ENCODE measurements around the gene KRT37. TPM values are rescaled to one million over a fixed set of nuclear protein-coding genes. Genes with fewer than 3 reads are reported as not detected.

KRT37 gene
- not detected for total RNA-seq
- not detected for polyA plus RNA-seq
- total RNA-seq: 0 reads per million in 6 experiments

DNA sequence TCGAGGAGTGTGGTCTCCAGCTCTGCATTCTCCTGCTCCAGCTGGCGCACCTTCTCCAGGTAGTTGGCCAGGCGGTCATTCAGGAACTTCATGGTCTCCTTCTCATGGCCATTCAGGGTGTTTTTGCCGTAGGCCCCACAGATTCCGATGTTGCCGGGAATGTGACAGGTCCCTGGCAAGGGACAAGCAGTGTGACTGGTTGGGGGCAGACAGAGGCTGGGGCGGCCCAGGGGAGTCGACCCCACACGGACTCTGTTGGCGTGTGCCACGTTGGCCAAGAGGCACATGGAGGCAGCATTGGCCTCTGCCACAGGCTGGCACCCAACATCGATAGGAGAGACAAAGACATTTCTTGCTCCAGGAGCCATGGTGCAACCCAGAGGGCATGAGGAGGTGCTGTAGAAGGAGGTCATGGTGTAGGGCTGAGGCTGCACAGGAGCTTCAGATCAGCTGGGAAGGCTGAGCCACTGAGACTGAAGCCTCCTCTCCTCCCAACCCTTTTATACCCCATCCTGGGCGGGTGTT, at the start of gene KRT37:
Gene KRT37, minus strand, starts transcription at position 475 of the 525 bp plus-strand sequence. Its CDS starts 62 bp downstream, at position 413.
- no peak within 1 kb of the TSS for H3K4me3 Mint-ChIP-seq
- H3K36me3 Mint-ChIP-seq: no peaks in the 10 kb centered on the region
- POLR2A ChIA-PET: no interaction called here

GRCh38 chr17:41468346-41468745, 44.0 kb upstream of the KRT37 start:
- DNase-seq (no peak), ATAC-seq (no peak)
- POLR2A ChIA-PET: no interaction called here
- Mint-ChIP-seq H3K36me3 (peaks cover 0 to 15% (median 0%) of the 10 kb centered on the region in 3 donors), H3K4me3 (no peak overlapping the region), H3K9me3 (peaks cover 0 to 22% (median 3%) of the 10 kb centered on the region in 9 donors), H3K4me1 (no peaks in the 10 kb centered on the region), H3K27me3 (peaks cover 0 to 6% (median 0%) of the 10 kb centered on the region in 5 donors), H3K27ac (no peak overlapping the region)

More for the DNA sequence above, at the start of gene KRT37:
- ATAC-seq: no peak
- no peak for DNase-seq
- H3K27ac Mint-ChIP-seq: peak within 1 kb of the TSS in 1 of 10 donors; percentile 67
- H3K9me3 Mint-ChIP-seq: no peaks in the 10 kb centered on the region
- H3K27me3 Mint-ChIP-seq: peaks cover 0 to 4% (median 0%) of the 10 kb centered on the region in 5 donors
- H3K4me1 Mint-ChIP-seq: peaks cover 3 to 16% (median 15%) of the 10 kb centered on the region in 4 donors

GRCh38 chr17:41467561-41467960, 43.2 kb upstream of the KRT37 start:
- POLR2A ChIA-PET: no interaction called here
- DNase-seq (no peak), ATAC-seq (no peak)
- Mint-ChIP-seq H3K4me3 (no peak overlapping the region), H3K27ac (no peak overlapping the region), H3K27me3 (peaks cover 0 to 6% (median 0%) of the 10 kb centered on the region in 5 donors), H3K4me1 (no peaks in the 10 kb centered on the region), H3K9me3 (peaks cover 0 to 17% (median 3%) of the 10 kb centered on the region in 9 donors), H3K36me3 (peaks cover 0 to 15% (median 0%) of the 10 kb centered on the region in 3 donors)

GRCh38 chr17:41466988-41467387, 42.6 kb upstream of the KRT37 start, which contains the start of gene KRT32:
Gene KRT32 (minus strand): TSS chr17:41467386. CDS start chr17:41467325, 61 bp downstream.
- H3K36me3 Mint-ChIP-seq: peaks cover 0 to 15% (median 0%) of the 10 kb centered on the region in 3 donors
- peaks cover 0 to 17% (median 3%) of the 10 kb centered on the region in 9 donors for H3K9me3 Mint-ChIP-seq
- H3K4me3 Mint-ChIP-seq: no peak within 1 kb of the TSS
- POLR2A ChIA-PET: no interaction called here
- H3K4me1 Mint-ChIP-seq: no peaks in the 10 kb centered on the region
- DNase-seq: no peak
- no peak for ATAC-seq
- H3K27ac Mint-ChIP-seq: no peak within 1 kb of the TSS
- H3K27me3 Mint-ChIP-seq: peaks cover 0 to 9% (median 0%) of the 10 kb centered on the region in 5 donors

DNA sequence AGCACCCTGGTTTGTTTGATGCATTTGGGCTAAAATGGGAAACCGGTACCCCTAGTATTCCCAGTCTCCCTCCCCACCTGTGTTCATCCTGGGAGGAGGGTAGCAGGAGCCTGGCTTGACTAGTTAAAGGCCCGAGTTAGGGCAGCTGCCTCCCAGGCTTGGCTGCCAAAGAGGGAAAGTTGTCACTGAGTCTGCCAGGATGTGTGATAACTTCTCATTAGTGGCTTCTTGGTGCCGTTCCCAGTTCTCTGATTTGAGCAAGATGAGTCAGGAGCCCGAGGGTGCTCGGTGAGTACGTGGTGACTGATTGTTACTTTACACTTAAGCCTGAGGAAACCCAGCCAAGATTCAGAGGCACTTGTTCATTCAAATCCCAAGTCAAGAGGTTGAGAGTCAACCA, 40.3 kb upstream of the KRT37 start:
- Mint-ChIP-seq H3K27me3 (peaks cover 0 to 12% (median 3%) of the 10 kb centered on the region in 5 donors), H3K4me1 (peaks cover 0 to 3% (median 0%) of the 10 kb centered on the region in 4 donors), H3K36me3 (peaks cover 0 to 8% (median 0%) of the 10 kb centered on the region in 3 donors), H3K9me3 (peaks cover 0 to 12% (median 3%) of the 10 kb centered on the region in 9 donors), H3K4me3 (no peak overlapping the region), H3K27ac (peak overlapping the region in 4 of 10 donors; percentile 13 to 89 (median 42))
- no peak for ATAC-seq
- no peak for DNase-seq
- POLR2A ChIA-PET: no interaction called here

GRCh38 chr17:41464173-41464572, 39.8 kb upstream of the KRT37 start:
- POLR2A ChIA-PET: no interaction called here
- peaks cover 0 to 8% (median 0%) of the 10 kb centered on the region in 3 donors for H3K36me3 Mint-ChIP-seq
- ATAC-seq (no peak), DNase-seq (no peak)
- H3K9me3 Mint-ChIP-seq: peaks cover 0 to 12% (median 3%) of the 10 kb centered on the region in 9 donors
- H3K4me3 Mint-ChIP-seq: no peak overlapping the region
- H3K27ac Mint-ChIP-seq: peak overlapping the region in 1 of 10 donors; percentile 43
- peaks cover 0 to 12% (median 3%) of the 10 kb centered on the region in 5 donors for H3K27me3 Mint-ChIP-seq
- peaks cover 0 to 3% (median 0%) of the 10 kb centered on the region in 4 donors for H3K4me1 Mint-ChIP-seq

- no peak overlapping the region for H3K4me3 Mint-ChIP-seq
Observed at GRCh38 chr17:41463746-41464145, 39.4 kb upstream of the KRT37 start.

GRCh38 chr17:41462705-41463104, 38.3 kb upstream of the KRT37 start:
- no peak for DNase-seq
- ATAC-seq: no peak
- peaks cover 0 to 2% (median 0%) of the 10 kb centered on the region in 3 donors for H3K36me3 Mint-ChIP-seq
- peak overlapping the region in 1 of 10 donors; percentile 23 for H3K27ac Mint-ChIP-seq
- peaks cover 0 to 12% (median 3%) of the 10 kb centered on the region in 5 donors for H3K27me3 Mint-ChIP-seq
- H3K9me3 Mint-ChIP-seq: peaks cover 0 to 1% (median 0%) of the 10 kb centered on the region in 9 donors
- H3K4me3 Mint-ChIP-seq: no peak overlapping the region
- peaks cover 0 to 3% (median 0%) of the 10 kb centered on the region in 4 donors for H3K4me1 Mint-ChIP-seq
- POLR2A ChIA-PET: no interaction called here

More at GRCh38 chr17:41463746-41464145, 39.4 kb upstream of the KRT37 start:
- H3K9me3 Mint-ChIP-seq: peaks cover 0 to 12% (median 3%) of the 10 kb centered on the region in 9 donors
- peaks cover 0 to 12% (median 3%) of the 10 kb centered on the region in 5 donors for H3K27me3 Mint-ChIP-seq
- POLR2A ChIA-PET: no interaction called here
- H3K4me1 Mint-ChIP-seq: peaks cover 0 to 3% (median 0%) of the 10 kb centered on the region in 4 donors
- H3K36me3 Mint-ChIP-seq: peaks cover 0 to 8% (median 0%) of the 10 kb centered on the region in 3 donors
- peak overlapping the region in 1 of 10 donors; percentile 44 for H3K27ac Mint-ChIP-seq
- ATAC-seq (no peak), DNase-seq (no peak)

DNA sequence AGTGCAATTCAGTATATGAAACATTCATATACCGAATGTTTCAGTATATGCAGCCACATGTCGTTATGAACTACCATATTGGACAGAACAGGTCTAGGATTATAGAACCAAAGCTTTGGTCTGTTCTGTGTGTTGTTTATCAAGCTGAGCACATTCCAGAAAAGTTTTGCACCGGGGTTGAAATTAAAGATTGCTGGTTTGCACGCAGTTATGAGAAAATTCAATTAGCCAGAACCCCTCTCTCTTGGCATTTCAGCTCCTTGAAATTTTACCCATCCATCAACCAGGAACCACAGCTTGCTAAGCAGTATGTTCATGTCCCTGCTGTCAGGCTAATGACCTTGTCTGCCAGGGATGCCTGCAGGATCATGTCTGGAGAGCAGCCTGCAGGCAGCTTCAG, 33.3 kb upstream of the KRT37 start:
- POLR2A ChIA-PET: no interaction called here
- DNase-seq (no peak), ATAC-seq (no peak)
- no peak overlapping the region for H3K4me3 Mint-ChIP-seq
- peaks cover 0 to 10% (median 4%) of the 10 kb centered on the region in 5 donors for H3K27me3 Mint-ChIP-seq
- no peak overlapping the region for H3K27ac Mint-ChIP-seq
- no peaks in the 10 kb centered on the region for H3K36me3 Mint-ChIP-seq
- H3K9me3 Mint-ChIP-seq: no peaks in the 10 kb centered on the region
- H3K4me1 Mint-ChIP-seq: peaks cover 0 to 3% (median 0%) of the 10 kb centered on the region in 4 donors

- peaks cover 0 to 6% (median 1%) of the 10 kb centered on the region in 5 donors for H3K27me3 Mint-ChIP-seq
- no peak for DNase-seq
- no peaks in the 10 kb centered on the region for H3K9me3 Mint-ChIP-seq
- no peak overlapping the region for H3K4me3 Mint-ChIP-seq
- H3K27ac Mint-ChIP-seq: no peak overlapping the region
- peaks cover 0 to 3% (median 0%) of the 10 kb centered on the region in 4 donors for H3K4me1 Mint-ChIP-seq
- H3K36me3 Mint-ChIP-seq: no peaks in the 10 kb centered on the region
- no peak for ATAC-seq
- POLR2A ChIA-PET: no interaction called here
Observed at GRCh38 chr17:41456204-41456603, 31.8 kb upstream of the KRT37 start.

DNA sequence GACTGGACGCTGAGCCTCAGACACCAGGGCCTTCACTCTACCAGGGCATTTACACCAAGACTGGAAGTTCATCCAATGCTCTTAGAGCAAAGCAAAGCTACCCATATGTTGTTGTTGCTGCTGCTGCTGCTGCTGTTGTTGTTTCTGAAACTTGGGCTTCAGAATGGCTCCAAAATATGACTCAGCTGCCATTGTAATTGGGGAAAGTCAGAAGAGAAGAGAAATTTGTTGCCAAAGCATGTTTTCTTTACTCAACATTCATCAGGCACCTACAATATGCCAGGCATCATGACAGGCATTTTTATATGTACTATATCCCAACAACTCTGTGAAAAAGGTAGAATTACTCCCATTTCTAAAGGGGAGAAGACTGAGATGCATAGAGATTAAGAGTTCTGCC, 30.9 kb upstream of the KRT37 start:
- Mint-ChIP-seq H3K9me3 (no peaks in the 10 kb centered on the region), H3K36me3 (no peaks in the 10 kb centered on the region), H3K27me3 (peaks cover 1 to 6% (median 4%) of the 10 kb centered on the region in 5 donors), H3K4me1 (peaks cover 0 to under 1% (median 0%) of the 10 kb centered on the region in 4 donors), H3K27ac (no peak overlapping the region), H3K4me3 (no peak overlapping the region)
- ATAC-seq (no peak), DNase-seq (no peak)
- POLR2A ChIA-PET: no interaction called here

- no peak overlapping the region for H3K27ac Mint-ChIP-seq
- POLR2A ChIA-PET: no interaction called here
- H3K4me1 Mint-ChIP-seq: no peaks in the 10 kb centered on the region
Observed at GRCh38 chr17:41453066-41453465, 28.7 kb upstream of the KRT37 start.

GRCh38 chr17:41452281-41452680, 27.9 kb upstream of the KRT37 start:
- H3K27me3 Mint-ChIP-seq: peaks cover 2 to 9% (median 3%) of the 10 kb centered on the region in 5 donors
- peak overlapping the region in 1 of 10 donors; percentile 35 for H3K27ac Mint-ChIP-seq
- ATAC-seq (no peak), DNase-seq (no peak)
- no peak overlapping the region for H3K4me3 Mint-ChIP-seq
- POLR2A ChIA-PET: no interaction called here
- no peaks in the 10 kb centered on the region for H3K36me3 Mint-ChIP-seq
- no peaks in the 10 kb centered on the region for H3K9me3 Mint-ChIP-seq
- H3K4me1 Mint-ChIP-seq: no peaks in the 10 kb centered on the region

More at GRCh38 chr17:41453066-41453465, 28.7 kb upstream of the KRT37 start:
- Mint-ChIP-seq H3K36me3 (no peaks in the 10 kb centered on the region), H3K4me3 (no peak overlapping the region), H3K27me3 (peaks cover 2 to 9% (median 3%) of the 10 kb centered on the region in 5 donors), H3K9me3 (no peaks in the 10 kb centered on the region)
- no peak for ATAC-seq
- DNase-seq: no peak

Data from naive thymus-derived CD8-positive, alpha-beta T cell (primary cell).